Putamen (tissue), 1 donor: ENCODE measurements around the gene TEX52.
"Not testable (repeated sequence)": the region's sequence is repeated elsewhere in the genome, so short reads cannot be mapped to it uniquely, and the experiment has no call there.

ENCODE experiments used
- DNase-seq: peaks from one replicate; pipeline ENCODE4 v3.0.0-alpha.2; 2016; ENCODE audit warnings: low spot score

The TEX52 gene

GRCh38 chr12:2857021-2857431 lies at the start of gene TEX52:
TEX52 (minus strand) TSS chr12:2857039; CDS start chr12:2857026, 13 bp downstream.
- DNase-seq: no peak

- DNase-seq: no peak
Measured at GRCh38 chr12:2904260-2904659, 47.4 kb upstream of the TEX52 start.

- peak; percentile 76 for DNase-seq
Measured at GRCh38 chr12:2902272-2902880, 45.5 kb upstream of the TEX52 start.

- no peak for DNase-seq
Measured at GRCh38 chr12:2900642-2901041, 43.8 kb upstream of the TEX52 start.

GRCh38 chr12:2897418-2897817 lies 40.6 kb upstream of the TEX52 start:
- DNase-seq: no peak

- no peak for DNase-seq
Measured at GRCh38 chr12:2895511-2895910, 38.7 kb upstream of the TEX52 start.

- no peak for DNase-seq
Measured at GRCh38 chr12:2895051-2895451, 38.2 kb upstream of the TEX52 start.

- DNase-seq: no peak
Measured at GRCh38 chr12:2893007-2893406, 36.2 kb upstream of the TEX52 start.

- DNase-seq: no peak
Measured at GRCh38 chr12:2892246-2892645, 35.4 kb upstream of the TEX52 start.

- DNase-seq: peak; percentile 47
Measured at GRCh38 chr12:2891240-2892053, 34.6 kb upstream of the TEX52 start.

GRCh38 chr12:2890388-2891239 lies 33.8 kb upstream of the TEX52 start, which contains the start of gene TULP3:
TULP3 (plus strand) TSS chr12:2890891; CDS start chr12:2890948, 57 bp downstream.
- DNase-seq: peak; percentile 98

- DNase-seq: no peak
Measured at GRCh38 chr12:2890001-2890387, 33.2 kb upstream of the TEX52 start.

GRCh38 chr12:2886768-2887450 lies 30.1 kb upstream of the TEX52 start:
- DNase-seq: no peak

- no peak for DNase-seq
Measured at GRCh38 chr12:2884810-2885209, 28.0 kb upstream of the TEX52 start.

GRCh38 chr12:2879853-2880252 lies 23.0 kb upstream of the TEX52 start:
- DNase-seq: no peak

- no peak for DNase-seq
Measured at GRCh38 chr12:2877953-2878732, 21.3 kb upstream of the TEX52 start.

- DNase-seq: peak; percentile 91
Measured at GRCh38 chr12:2877047-2877952, 20.5 kb upstream of the TEX52 start, which contains the start of the genes FOXM1 and RHNO1. FOXM1 (minus strand) TSS chr12:2877174; CDS start chr12:2874478, 2,696 bp downstream. RHNO1 (plus strand) TSS chr12:2877223; CDS start chr12:2885367, 8,144 bp downstream.

GRCh38 chr12:2876431-2877046 lies 19.7 kb upstream of the TEX52 start:
- no peak for DNase-seq

- DNase-seq: not testable (repeated sequence)
Measured at GRCh38 chr12:2868986-2869632, 12.3 kb upstream of the TEX52 start.
